T-cell (primary cell): ENCODE data around the gene COA8. TPM values are rescaled to one million over a fixed set of nuclear protein-coding genes. Genes with fewer than 3 reads are reported as not detected.
A peak's percentile ranks its signal among the peaks of the same experiment; 100 is the strongest.

Source experiments
- ATAC-seq, 4 experiments: fragments of 200-7000 bp in 3 of 4; fragments of 150-1000 bp in 1 of 4; cut with Tn5 transposase; replicated peaks in 1 of 4; 1 replicate in 3 of 4; 2 replicates in 1 of 4; pipeline ENCODE4 v1.10.0; 2021; ENCODE audit warnings: moderate library complexity in 3 of 4, mild to moderate bottlenecking in 2 of 4, moderate number of reproducible peaks in 1 of 4
- CTCF ChIA-PET, 2 donors: fragments of 300-600 bp; sonication (Branson Sonifier 250); formaldehyde crosslinking; loops; one replicate each; lab custom pipeline; 2022; ENCODE audit warnings: antibody characterized with exemption in 2 of 2; lab: Charles Lee
- POLR2A ChIA-PET, 2 donors: fragments of 300-600 bp; sonication (Branson Sonifier 250); formaldehyde crosslinking; loops; one replicate each; lab custom pipeline; 2022; ENCODE audit warnings: antibody characterized with exemption in 2 of 2; lab: Charles Lee
- DNase-seq, 35 experiments: peaks; one replicate each; pipeline versions ENCODE4 v3.0.0 to v3.0.0-alpha.2; 2013 to 2023
- H3K27ac ChIP-seq: one replicate; pipeline ENCODE4 v1.5.1; 2013; ENCODE audit warnings: low read length
- H3K27me3 ChIP-seq, 2 experiments: replicated peaks in 1 of 2; 1 replicate in 1 of 2; 2 replicates in 1 of 2; pipeline versions ENCODE4 v1.6.1 to v1.7.0; 2013; ENCODE audit warnings: low read length in 1 of 2, mixed read lengths in 1 of 2; ENCODE audit not compliant: control insufficient read depth in 2 of 2, insufficient read depth in 2 of 2; ENCODE audit errors: extremely low read depth in 1 of 2
- H3K36me3 ChIP-seq, 2 donors: 1 replicate in 1 of 2; 2 replicates in 1 of 2; pipeline versions ENCODE4 v1.6.1 to v1.7.0; 2013; ENCODE audit warnings: low read length in 1 of 2; ENCODE audit not compliant: control insufficient read depth in 2 of 2, insufficient read depth in 1 of 2; ENCODE audit errors: extremely low read depth in 1 of 2
- H3K4me1 ChIP-seq, 2 experiments: 1 replicate in 1 of 2; 2 replicates in 1 of 2; pipeline versions ENCODE4 v1.6.1 to v1.7.0; 2013; ENCODE audit warnings: low read length in 2 of 2, mixed read lengths in 1 of 2; ENCODE audit not compliant: insufficient read depth in 2 of 2, control insufficient read depth in 1 of 2; ENCODE audit errors: extremely low read depth in 1 of 2
- H3K4me3 ChIP-seq, 2 donors: 1 replicate in 1 of 2; 2 replicates in 1 of 2; pipeline versions ENCODE4 v1.5.1 to v1.7.0; 2013; ENCODE audit warnings: mild to moderate bottlenecking in 2 of 2, low read length in 1 of 2, moderate library complexity in 1 of 2; ENCODE audit not compliant: control insufficient read depth in 1 of 2; ENCODE audit errors: extremely low read depth in 1 of 2
- H3K9me3 ChIP-seq: 2 replicates; pipeline ENCODE4 v1.7.0; 2013
- H3K27ac Mint-ChIP-seq, 2 donors: one replicate each; pipeline ENCODE4 v1.8.0; 2020 to 2021; ENCODE audit warnings: mild to moderate bottlenecking in 2 of 2, mixed read lengths in 2 of 2
- H3K27me3 Mint-ChIP-seq, 2 donors: one replicate each; pipeline ENCODE4 v1.8.0; 2021 to 2022; ENCODE audit warnings: mixed read lengths in 2 of 2
- H3K36me3 Mint-ChIP-seq: one replicate; pipeline ENCODE4 v1.8.0; 2021; ENCODE audit warnings: mixed read lengths
- H3K4me1 Mint-ChIP-seq, 3 donors: one replicate each; pipeline ENCODE4 v1.8.0; 2020 to 2022; ENCODE audit warnings: mixed read lengths in 3 of 3, mild to moderate bottlenecking in 1 of 3
- H3K4me3 Mint-ChIP-seq, 3 donors: one replicate each; pipeline ENCODE4 v1.8.0; 2020 to 2022; ENCODE audit warnings: mild to moderate bottlenecking in 3 of 3, mixed read lengths in 3 of 3, moderate library complexity in 3 of 3
- H3K9me3 Mint-ChIP-seq, 3 donors: one replicate each; pipeline ENCODE4 v1.8.0; 2020 to 2022; ENCODE audit warnings: mixed read lengths in 3 of 3
- WGBS: methylation state at CpG from one replicate; pipeline ENCODE4 v1.1.5; 2013; ENCODE audit warnings: missing lambda C conversion rate; ENCODE audit not compliant: insufficient coverage; 5-methylcytosine and 5-hydroxymethylcytosine counted together
- total RNA-seq, 35 experiments: library from RNA in 6 of 35; stranded (reverse) in 6 of 35; fragments of 120-200 nt in 1 of 35; gene quantifications; one replicate each; pipeline versions ENCODE4 v1.2.1 to v1.2.4 and lab custom pipeline; 2013 to 2026

COA8 gene
- total RNA-seq, 5 donors from 2014 or later (not counting 1 experiment from before 2014, with no cell fraction given) = 17.7 to 27.5 (median 22.3) TPM

- H3K4me3 Mint-ChIP-seq = peak within 1 kb of the TSS; percentile 89 to 93 (median 90)
- H3K4me1 Mint-ChIP-seq = peaks cover 35 to 51% (median 48%) of the 10 kb centered on the region in 3 donors
- 5% methylated on average over 45 of the region's 70 CpGs for WGBS
- H3K4me1 ChIP-seq = peaks cover 13 to 44% of the 10 kb centered on the region in 2 experiments
- peaks cover 0 to 7% of the 10 kb centered on the region in 2 donors for H3K36me3 ChIP-seq
- no peaks in the 10 kb centered on the region for H3K9me3 Mint-ChIP-seq
- peak within 1 kb of the TSS; percentile 90 to 92 for H3K27ac Mint-ChIP-seq
- H3K27me3 Mint-ChIP-seq = peaks cover under 1 to 2% of the 10 kb centered on the region in 2 donors
- H3K27me3 ChIP-seq = peaks cover under 1 to 8% of the 10 kb centered on the region in 2 experiments
- DNase-seq (peak; percentile 53 to 89 (median 69)), ATAC-seq (peak; percentile 82 to 92 (median 84))
- no peaks in the 10 kb centered on the region for H3K36me3 Mint-ChIP-seq
- ChIA-PET POLR2A (interaction anchor here in 1 of 2 donors (0.7 kb wide), 1 partner anchor 28 kb away, joined by 3 read pairs; no protein-coding TSS in a partner anchor), CTCF (interaction anchor here in 1 of 2 donors (0.5 to 1.2 kb wide), 2 partner anchors 12 to 25 kb away, joined by 3 read pairs; no protein-coding TSS in a partner anchor)
- H3K9me3 ChIP-seq = no peaks in the 10 kb centered on the region
- H3K27ac ChIP-seq = peak within 1 kb of the TSS; percentile 79
- H3K4me3 ChIP-seq = peak within 1 kb of the TSS; percentile 80 to 93
Measured at GRCh38 chr14:103528587-103529382, 34.0 kb upstream of the COA8 start, which contains the start of gene TRMT61A. TSS of gene TRMT61A (plus strand) at chr14:103529196. CDS start at chr14:103529979, 783 bp downstream.

- H3K27ac ChIP-seq = peak overlapping the region; percentile 55
- H3K9me3 ChIP-seq = no peaks in the 10 kb centered on the region
- peaks cover 7 to 8% of the 10 kb centered on the region in 2 donors for H3K36me3 ChIP-seq
- no peaks in the 10 kb centered on the region for H3K27me3 Mint-ChIP-seq
- 57% methylated on average over 22 of the region's 42 CpGs for WGBS
- no peak for DNase-seq
- H3K27me3 ChIP-seq = peaks cover 0 to 1% of the 10 kb centered on the region in 2 experiments
- H3K27ac Mint-ChIP-seq = peak overlapping the region; percentile 90 to 92
- peak overlapping the region; percentile 80 to 93 for H3K4me3 ChIP-seq
- H3K4me1 ChIP-seq = peaks cover 13 to 44% of the 10 kb centered on the region in 2 experiments
- H3K36me3 Mint-ChIP-seq = no peaks in the 10 kb centered on the region
- ChIA-PET POLR2A (no interaction called here), CTCF (interaction anchor here in 1 of 2 donors (0.5 kb wide), 1 partner anchor 13 kb away, joined by 3 read pairs; no protein-coding TSS in a partner anchor)
- no peak for ATAC-seq
- peaks cover 35 to 51% (median 48%) of the 10 kb centered on the region in 3 donors for H3K4me1 Mint-ChIP-seq
- H3K4me3 Mint-ChIP-seq = peak overlapping the region; percentile 89 to 93 (median 90)
- H3K9me3 Mint-ChIP-seq = no peaks in the 10 kb centered on the region
Measured at GRCh38 chr14:103529383-103530365, 33.1 kb upstream of the COA8 start.

DNA sequence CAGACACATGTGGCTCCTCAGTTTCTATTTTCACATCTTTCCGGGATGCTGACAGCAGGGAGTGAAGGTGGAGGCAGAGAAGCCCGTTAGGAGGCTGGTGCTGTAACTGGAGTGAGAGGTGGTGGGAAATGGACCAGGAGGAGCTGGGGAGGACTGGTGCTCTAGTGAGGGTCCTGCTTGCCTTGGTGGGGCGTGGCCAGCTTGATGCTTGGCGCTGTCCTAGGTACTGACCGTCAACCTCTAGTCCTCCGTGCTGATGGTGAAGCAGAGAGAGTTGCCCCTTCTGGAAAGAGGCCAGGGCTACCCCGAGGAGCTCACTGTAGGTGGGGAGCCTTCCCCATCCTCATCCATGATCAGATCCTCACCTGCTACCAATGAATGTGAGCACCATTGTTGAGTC lies 32.4 kb upstream of the COA8 start:
- H3K4me3 ChIP-seq = no peak overlapping the region
- H3K9me3 ChIP-seq = no peaks in the 10 kb centered on the region
- CTCF ChIA-PET = interaction anchor here in 1 of 2 donors (0.9 kb wide), 1 partner anchor 35 kb away, joined by 3 read pairs; no protein-coding TSS in a partner anchor
- no peak overlapping the region for H3K27ac ChIP-seq
- peak overlapping the region in 1 of 2 donors; percentile 19 for H3K27ac Mint-ChIP-seq
- H3K4me1 ChIP-seq = peaks cover 13 to 44% of the 10 kb centered on the region in 2 experiments
- peaks cover 7 to 9% of the 10 kb centered on the region in 2 donors for H3K36me3 ChIP-seq
- H3K36me3 Mint-ChIP-seq = no peaks in the 10 kb centered on the region
- DNase-seq (peak in 1 of 35 experiments; percentile 42), ATAC-seq (no peak)
- 89% methylated on average over 1 of the region's 7 CpGs for WGBS
- H3K9me3 Mint-ChIP-seq = no peaks in the 10 kb centered on the region
- H3K27me3 Mint-ChIP-seq = no peaks in the 10 kb centered on the region
- H3K4me1 Mint-ChIP-seq = peaks cover 35 to 51% (median 46%) of the 10 kb centered on the region in 3 donors
- POLR2A ChIA-PET = no interaction called here
- peak overlapping the region; percentile 89 to 93 (median 90) for H3K4me3 Mint-ChIP-seq
- H3K27me3 ChIP-seq = no peaks in the 10 kb centered on the region

GRCh38 chr14:103530831-103531230 lies 31.9 kb upstream of the COA8 start:
- no peak overlapping the region for H3K27ac ChIP-seq
- 91% methylated on average over 11 of the region's 11 CpGs for WGBS
- H3K4me1 Mint-ChIP-seq = peaks cover 35 to 51% (median 46%) of the 10 kb centered on the region in 3 donors

GRCh38 chr14:103531421-103532215 lies 31.1 kb upstream of the COA8 start:
- Mint-ChIP-seq H3K9me3 (no peaks in the 10 kb centered on the region), H3K4me3 (peak overlapping the region in 2 of 3 donors; percentile 31), H3K4me1 (peaks cover 35 to 50% (median 44%) of the 10 kb centered on the region in 3 donors), H3K27me3 (no peaks in the 10 kb centered on the region), H3K36me3 (no peaks in the 10 kb centered on the region), H3K27ac (no peak overlapping the region)
- whole genome bisulfite sequencing = 95% methylated on average over 11 of the region's 15 CpGs
- Histone ChIP-seq H3K27me3 (no peaks in the 10 kb centered on the region), H3K4me1 (peaks cover 13 to 42% of the 10 kb centered on the region in 2 experiments), H3K27ac (no peak overlapping the region), H3K9me3 (no peaks in the 10 kb centered on the region), H3K36me3 (peaks cover 7 to 14% of the 10 kb centered on the region in 2 donors), H3K4me3 (no peak overlapping the region)
- no peak for DNase-seq
- ChIA-PET CTCF (no interaction called here), POLR2A (interaction anchor here in 1 of 2 donors (0.5 kb wide), 1 partner anchor 32 kb away, joined by 11 read pairs; no protein-coding TSS in a partner anchor)
- no peak for ATAC-seq

More at GRCh38 chr14:103530831-103531230, 31.9 kb upstream of the COA8 start:
- no peak for ATAC-seq
- ChIA-PET CTCF (interaction anchor here in 1 of 2 donors (0.9 kb wide), 1 partner anchor 34 kb away, joined by 3 read pairs; no protein-coding TSS in a partner anchor), POLR2A (no interaction called here)
- peaks cover 13 to 44% of the 10 kb centered on the region in 2 experiments for H3K4me1 ChIP-seq
- no peaks in the 10 kb centered on the region for H3K27me3 Mint-ChIP-seq
- H3K27me3 ChIP-seq = no peaks in the 10 kb centered on the region
- H3K4me3 Mint-ChIP-seq = peak overlapping the region; percentile 89 to 93 (median 90)
- no peak for DNase-seq
- H3K9me3 Mint-ChIP-seq = no peaks in the 10 kb centered on the region
- H3K27ac Mint-ChIP-seq = no peak overlapping the region
- H3K9me3 ChIP-seq = no peaks in the 10 kb centered on the region
- H3K36me3 ChIP-seq = peaks cover 7 to 12% of the 10 kb centered on the region in 2 donors
- H3K36me3 Mint-ChIP-seq = no peaks in the 10 kb centered on the region
- no peak overlapping the region for H3K4me3 ChIP-seq
